DMS53 (cell line): ENCODE data around the gene XPO6.

Experiments used
- DNase-seq: peaks from one replicate; lab custom pipeline; 2025; lab: John Stamatoyannopoulos, UW

Gene XPO6

DNA sequence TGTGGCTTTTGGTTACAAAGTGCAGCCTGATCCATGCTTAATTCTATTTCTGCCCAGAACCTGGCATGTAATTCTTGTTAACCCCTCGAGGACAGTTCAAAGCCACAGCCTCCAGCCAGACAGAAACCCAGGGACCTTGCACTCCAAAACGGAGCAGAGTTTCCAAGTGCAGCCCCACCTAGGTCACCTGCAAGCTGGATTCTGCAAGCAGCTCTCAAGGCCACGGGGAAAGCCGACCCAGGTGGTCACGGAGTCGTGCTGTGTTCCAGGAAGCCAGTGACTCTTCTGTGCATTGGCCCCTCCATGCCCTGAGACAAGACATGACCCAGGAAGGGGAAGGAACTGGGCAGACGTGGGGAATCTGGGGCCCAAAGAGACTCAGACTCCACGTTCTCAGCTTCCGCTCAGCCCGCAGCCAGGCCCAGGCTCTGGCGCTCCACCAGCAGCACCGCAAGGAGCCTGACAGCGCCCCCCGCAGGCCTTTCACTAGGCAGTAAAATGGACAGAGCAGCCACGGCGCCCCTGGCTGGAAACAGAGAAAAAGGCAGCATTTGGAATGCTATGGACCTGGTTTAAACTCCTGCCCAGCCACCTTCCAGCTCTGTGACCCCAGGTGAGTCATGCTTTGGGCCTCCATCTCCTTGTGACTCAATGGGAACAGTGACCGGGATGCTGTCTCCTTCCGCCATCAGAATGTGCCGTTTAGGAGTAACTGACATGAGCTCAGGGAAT is 121.0 kb downstream of the XPO6 start:
- no peak for DNase-seq

DNA sequence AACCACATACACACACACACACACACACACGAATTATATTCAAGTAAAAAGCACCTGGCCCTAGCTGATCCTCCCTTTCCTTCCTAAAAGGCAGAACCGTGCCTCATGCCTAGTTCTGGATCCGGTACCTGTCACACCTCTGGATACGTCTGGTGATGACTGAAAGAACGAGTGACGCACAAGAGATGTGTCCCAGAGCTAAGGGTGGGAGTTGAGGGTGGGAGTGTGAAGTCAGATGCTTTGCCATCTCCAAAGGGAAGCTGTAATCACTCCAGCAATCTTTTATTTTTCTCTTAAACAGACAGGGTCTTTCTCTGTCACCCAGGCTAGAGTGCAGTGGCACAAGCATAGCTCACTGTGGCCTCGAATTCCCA is 121.8 kb downstream of the XPO6 start:
- DNase-seq, result no peak

GRCh38 chr16:28089205-28089991 is 122.4 kb downstream of the XPO6 start:
- no peak for DNase-seq

- DNase-seq, result peak; percentile 50
Observed at GRCh38 chr16:28087675-28088300, 124.0 kb downstream of the XPO6 start.

GRCh38 chr16:28087140-28087660 is 124.6 kb downstream of the XPO6 start:
- no peak for DNase-seq

DNA sequence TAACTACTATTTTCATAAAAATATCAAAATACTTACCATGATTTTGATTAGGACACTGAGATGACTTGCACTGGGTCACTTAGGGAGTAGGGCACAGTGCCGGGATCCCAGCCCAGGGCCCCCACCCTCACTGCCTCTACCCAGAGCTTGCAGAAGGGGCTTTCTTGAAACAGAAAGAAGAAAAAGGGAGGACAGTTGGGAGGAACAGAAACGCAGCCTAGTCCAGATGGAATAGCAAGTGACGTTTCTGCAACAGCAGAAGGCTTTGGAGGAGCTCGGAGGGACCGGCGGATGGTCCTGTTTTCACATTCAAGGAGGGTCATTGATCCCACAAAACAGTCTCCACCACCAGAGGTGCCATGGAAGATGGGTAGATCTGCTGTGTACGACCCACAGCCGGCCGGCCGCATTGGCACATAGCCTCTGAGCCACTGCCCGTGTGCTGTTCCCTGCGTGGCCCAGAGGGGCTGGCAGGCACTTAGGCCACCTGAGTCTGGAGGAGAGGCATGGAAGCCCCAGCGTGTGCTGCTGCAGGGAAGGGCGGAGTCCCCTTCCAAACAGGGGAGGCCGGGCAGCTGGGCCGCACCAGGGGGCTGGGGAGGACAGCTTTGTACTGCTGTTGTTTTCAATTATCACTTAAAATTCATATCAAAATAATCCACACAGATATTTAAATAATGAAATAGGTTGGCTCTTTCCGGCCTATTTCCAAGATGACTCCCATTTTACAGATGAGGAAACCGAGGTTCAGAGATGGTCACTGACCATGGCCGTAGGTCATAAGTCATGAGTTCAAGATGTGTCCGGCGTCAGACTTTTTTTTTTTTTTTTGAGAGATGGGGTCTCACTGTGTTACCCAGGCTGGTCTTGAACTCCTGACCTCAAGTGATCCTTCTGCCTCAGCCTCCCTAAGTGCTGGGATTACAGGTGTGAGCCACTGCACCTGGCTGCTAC is 125.3 kb downstream of the XPO6 start:
- no peak for DNase-seq

DNA sequence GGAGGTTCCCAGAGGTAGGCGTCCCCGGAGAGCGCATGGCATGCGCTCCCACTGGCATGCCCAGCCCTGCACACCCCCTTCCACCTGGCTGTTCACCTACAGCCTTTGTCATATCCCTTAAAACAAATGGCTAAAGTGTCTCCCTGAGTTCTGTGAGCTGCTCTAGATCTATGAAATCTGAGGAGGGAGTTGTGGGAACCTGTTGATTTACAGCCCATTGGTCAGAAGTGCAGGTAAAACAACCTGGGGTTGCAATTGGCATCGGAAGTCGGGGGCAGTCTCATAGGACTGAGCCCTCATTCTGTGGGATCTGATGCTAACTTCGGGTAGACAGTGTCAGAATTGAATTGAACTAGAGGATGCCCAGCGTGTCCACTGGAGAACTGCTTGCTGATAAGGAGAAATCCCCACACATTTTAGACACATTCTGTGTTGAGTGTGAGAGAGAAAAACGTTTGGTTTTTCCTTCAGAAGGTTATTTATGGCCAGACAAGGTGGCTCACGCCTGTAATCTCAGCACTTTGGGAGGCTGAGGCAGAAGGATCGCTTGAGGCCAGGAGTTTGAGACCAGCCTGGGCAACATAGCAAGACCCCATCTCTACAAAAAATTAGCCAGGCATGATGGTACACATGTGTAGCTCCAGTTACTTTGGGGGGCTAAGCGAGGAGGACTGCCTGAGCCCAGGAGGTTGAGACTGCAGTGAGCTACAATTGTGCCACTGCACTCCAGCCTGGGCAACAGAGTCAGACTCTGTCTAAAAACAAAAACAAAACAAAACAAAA is 126.2 kb downstream of the XPO6 start:
- no peak for DNase-seq

GRCh38 chr16:28084209-28084608 is 127.6 kb downstream of the XPO6 start:
- no peak for DNase-seq

DNA sequence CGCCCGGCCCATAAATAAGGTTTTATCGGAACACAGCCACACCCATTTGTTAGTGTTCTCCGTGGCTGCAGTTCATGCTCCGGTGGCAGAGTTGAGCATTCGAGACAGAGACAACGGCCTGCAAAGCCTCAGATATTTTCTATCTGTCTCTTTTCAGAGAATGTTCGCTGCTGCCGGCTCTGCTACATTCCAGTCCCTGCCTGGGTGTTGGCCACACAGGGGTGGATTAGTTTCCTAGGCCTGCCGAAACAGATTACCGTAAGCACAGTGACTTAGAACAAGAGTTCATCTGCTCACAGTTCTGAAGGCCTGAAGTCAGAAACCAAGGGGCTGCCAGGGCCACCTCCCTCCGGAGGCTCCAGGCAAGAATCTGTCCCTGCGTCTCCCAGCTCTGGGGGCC is 129.1 kb downstream of the XPO6 start:
- DNase-seq, result no peak

DNA sequence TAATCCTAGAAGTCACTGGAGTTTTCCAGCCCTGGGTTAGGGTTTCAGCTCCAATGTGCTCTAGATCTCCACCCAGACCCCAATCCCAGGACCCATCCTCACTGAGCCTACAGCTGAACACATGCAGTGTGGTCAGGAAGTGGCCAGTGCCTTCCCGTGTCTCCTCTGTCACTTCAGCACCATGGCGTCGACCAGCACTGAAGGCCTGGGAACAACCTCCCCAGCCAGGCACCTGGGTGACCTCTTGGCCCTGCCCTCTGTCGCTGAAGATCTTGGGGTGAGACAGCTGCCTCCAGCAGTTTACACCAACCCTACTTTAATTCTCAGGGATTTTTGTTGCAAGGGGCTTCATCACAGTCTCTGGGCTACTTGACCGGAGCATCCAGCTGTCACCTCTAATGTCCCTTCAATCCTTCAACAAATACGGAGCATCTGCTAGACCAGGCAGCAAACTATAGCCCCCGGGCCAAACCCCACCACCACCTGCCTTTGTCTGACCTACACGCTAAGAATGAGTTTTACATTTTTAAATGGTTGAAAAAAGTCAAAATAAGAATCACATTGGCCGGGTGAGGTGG is 130.3 kb downstream of the XPO6 start:
- no peak for DNase-seq

GRCh38 chr16:28078261-28078660 is 133.5 kb downstream of the XPO6 start:
- no peak for DNase-seq

GRCh38 chr16:28073836-28074235 is 137.9 kb downstream of the XPO6 start:
- DNase-seq, result no peak

- no peak for DNase-seq
Observed at GRCh38 chr16:28072087-28072486, 139.7 kb downstream of the XPO6 start.

- no peak for DNase-seq
Observed at GRCh38 chr16:28069971-28070794, 141.6 kb downstream of the XPO6 start.

GRCh38 chr16:28068976-28069375 is 142.8 kb downstream of the XPO6 start:
- DNase-seq, result no peak

- no peak for DNase-seq
Observed at GRCh38 chr16:28067604-28068379, 144.0 kb downstream of the XPO6 start.

GRCh38 chr16:28064706-28065249 is 147.0 kb downstream of the XPO6 start:
- DNase-seq, result no peak

DNA sequence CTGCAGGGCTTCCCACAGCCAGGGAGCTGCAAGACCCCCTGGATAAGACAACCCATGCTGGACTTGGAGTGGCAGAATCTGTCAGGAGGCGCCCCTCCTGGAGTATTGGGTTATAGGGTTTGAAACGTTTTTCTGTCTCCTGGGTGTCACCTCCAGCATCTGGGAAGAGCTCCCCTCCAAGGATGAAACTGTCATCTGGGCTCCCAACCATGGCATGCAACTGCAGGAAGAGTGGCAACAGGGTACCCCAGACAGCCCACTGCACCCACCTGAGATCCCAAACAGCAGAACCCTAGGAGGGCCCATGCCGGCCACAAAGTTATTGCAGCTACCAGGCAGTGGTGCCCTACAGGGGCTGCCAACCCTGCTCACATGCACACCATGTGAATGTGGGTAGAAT is 147.6 kb downstream of the XPO6 start:
- no peak for DNase-seq
